Measurements from ENCODE around the gene AGBL1.

DNA sequence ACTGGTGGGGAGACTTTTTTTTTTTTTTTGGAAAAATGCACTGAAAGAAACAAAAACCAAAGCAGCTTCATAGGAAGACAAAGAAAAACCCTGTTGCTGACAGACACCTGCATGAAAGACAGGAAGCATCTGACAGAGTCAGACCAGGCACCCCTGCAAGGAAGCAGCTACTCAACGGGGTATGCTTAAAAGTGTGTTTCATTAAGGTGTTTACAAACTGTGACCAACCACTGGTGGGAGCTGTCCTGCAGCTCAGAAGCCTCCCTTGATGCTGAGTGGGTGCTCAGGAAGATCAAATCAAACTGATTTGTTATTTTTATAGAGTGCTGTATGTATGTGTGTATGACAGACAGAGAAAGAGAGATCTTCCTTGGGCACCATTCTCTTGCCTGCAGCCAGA lies 34.7 kb upstream of the AGBL1 start:
- TF ChIP-seq, protein P1, sequence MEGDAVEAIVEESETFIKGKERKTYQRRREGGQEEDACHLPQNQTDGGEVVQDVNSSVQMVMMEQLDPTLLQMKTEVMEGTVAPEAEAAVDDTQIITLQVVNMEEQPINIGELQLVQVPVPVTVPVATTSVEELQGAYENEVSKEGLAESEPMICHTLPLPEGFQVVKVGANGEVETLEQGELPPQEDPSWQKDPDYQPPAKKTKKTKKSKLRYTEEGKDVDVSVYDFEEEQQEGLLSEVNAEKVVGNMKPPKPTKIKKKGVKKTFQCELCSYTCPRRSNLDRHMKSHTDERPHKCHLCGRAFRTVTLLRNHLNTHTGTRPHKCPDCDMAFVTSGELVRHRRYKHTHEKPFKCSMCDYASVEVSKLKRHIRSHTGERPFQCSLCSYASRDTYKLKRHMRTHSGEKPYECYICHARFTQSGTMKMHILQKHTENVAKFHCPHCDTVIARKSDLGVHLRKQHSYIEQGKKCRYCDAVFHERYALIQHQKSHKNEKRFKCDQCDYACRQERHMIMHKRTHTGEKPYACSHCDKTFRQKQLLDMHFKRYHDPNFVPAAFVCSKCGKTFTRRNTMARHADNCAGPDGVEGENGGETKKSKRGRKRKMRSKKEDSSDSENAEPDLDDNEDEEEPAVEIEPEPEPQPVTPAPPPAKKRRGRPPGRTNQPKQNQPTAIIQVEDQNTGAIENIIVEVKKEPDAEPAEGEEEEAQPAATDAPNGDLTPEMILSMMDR (IDR thresholded peaks at IDR 0.05), result peak; percentile 34
- TF ChIP-seq EZH2 (IDR thresholded peaks at IDR 0.05) (no peak), EZH2phosphoT487 (IDR thresholded peaks at IDR 0.05) (no peak)

Data from neural progenitor cell (in vitro differentiated cells).